OCI-LY3 (cell line): ENCODE measurements around the gene RAI1.

Experiments used
- EZH2phosphoT487 ChIP-seq: fragments of 200-600 bp; shearing (Covaris generic); IDR thresholded peaks from 2 replicates; pipeline ENCODE4 v1.6.1; 2018; ENCODE audit warnings: antibody characterized with exemption, mixed run types, low read depth
- TF ChIP-seq, protein P1 (sequence below): fragments of 200-600, 300-600 bp; sonication (generic); IDR thresholded peaks from 2 replicates; pipeline ENCODE4 v1.5.1; 2014; ENCODE audit warnings: antibody characterized with exemption, low read length, low read depth

- TF ChIP-seq, protein P1, sequence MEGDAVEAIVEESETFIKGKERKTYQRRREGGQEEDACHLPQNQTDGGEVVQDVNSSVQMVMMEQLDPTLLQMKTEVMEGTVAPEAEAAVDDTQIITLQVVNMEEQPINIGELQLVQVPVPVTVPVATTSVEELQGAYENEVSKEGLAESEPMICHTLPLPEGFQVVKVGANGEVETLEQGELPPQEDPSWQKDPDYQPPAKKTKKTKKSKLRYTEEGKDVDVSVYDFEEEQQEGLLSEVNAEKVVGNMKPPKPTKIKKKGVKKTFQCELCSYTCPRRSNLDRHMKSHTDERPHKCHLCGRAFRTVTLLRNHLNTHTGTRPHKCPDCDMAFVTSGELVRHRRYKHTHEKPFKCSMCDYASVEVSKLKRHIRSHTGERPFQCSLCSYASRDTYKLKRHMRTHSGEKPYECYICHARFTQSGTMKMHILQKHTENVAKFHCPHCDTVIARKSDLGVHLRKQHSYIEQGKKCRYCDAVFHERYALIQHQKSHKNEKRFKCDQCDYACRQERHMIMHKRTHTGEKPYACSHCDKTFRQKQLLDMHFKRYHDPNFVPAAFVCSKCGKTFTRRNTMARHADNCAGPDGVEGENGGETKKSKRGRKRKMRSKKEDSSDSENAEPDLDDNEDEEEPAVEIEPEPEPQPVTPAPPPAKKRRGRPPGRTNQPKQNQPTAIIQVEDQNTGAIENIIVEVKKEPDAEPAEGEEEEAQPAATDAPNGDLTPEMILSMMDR: no peak
- no peak for TF ChIP-seq EZH2phosphoT487
Measured at GRCh38 chr17:17721140-17721668, 39.9 kb downstream of the RAI1 start.
